ENCODE results near the gene FLRT1.
A peak's percentile ranks its signal among the peaks of the same experiment; 100 is the strongest.

Gene FLRT1, protein sequence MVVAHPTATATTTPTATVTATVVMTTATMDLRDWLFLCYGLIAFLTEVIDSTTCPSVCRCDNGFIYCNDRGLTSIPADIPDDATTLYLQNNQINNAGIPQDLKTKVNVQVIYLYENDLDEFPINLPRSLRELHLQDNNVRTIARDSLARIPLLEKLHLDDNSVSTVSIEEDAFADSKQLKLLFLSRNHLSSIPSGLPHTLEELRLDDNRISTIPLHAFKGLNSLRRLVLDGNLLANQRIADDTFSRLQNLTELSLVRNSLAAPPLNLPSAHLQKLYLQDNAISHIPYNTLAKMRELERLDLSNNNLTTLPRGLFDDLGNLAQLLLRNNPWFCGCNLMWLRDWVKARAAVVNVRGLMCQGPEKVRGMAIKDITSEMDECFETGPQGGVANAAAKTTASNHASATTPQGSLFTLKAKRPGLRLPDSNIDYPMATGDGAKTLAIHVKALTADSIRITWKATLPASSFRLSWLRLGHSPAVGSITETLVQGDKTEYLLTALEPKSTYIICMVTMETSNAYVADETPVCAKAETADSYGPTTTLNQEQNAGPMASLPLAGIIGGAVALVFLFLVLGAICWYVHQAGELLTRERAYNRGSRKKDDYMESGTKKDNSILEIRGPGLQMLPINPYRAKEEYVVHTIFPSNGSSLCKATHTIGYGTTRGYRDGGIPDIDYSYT

DNA sequence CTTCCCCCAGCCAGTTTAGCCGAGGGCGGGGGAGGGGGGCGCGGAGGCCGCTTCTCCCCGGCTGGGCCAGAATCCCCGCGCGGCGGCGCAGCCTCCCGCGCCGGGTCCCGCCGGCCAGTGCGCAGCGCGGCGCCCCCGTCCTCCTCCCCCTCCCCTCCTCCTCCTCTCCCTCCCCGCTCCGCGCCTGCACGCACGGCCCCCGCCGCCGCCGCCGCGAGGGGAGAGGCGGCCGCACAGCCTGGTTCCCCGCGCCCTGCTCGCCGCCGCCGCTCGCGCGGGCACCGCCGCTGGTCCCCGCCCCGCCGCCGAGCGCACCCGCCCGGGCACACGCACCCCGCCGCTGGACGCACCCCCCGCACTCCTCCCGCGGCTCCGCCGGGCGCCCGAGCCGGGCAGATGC lies at the start of gene FLRT1:
TSS of gene FLRT1 (plus strand) at position 356 of the 400 bp plus-strand sequence. CDS start 80,337 bp downstream, outside the sequence.
- DNase-seq (ENCODE audit: low spot score): no peak

DNA sequence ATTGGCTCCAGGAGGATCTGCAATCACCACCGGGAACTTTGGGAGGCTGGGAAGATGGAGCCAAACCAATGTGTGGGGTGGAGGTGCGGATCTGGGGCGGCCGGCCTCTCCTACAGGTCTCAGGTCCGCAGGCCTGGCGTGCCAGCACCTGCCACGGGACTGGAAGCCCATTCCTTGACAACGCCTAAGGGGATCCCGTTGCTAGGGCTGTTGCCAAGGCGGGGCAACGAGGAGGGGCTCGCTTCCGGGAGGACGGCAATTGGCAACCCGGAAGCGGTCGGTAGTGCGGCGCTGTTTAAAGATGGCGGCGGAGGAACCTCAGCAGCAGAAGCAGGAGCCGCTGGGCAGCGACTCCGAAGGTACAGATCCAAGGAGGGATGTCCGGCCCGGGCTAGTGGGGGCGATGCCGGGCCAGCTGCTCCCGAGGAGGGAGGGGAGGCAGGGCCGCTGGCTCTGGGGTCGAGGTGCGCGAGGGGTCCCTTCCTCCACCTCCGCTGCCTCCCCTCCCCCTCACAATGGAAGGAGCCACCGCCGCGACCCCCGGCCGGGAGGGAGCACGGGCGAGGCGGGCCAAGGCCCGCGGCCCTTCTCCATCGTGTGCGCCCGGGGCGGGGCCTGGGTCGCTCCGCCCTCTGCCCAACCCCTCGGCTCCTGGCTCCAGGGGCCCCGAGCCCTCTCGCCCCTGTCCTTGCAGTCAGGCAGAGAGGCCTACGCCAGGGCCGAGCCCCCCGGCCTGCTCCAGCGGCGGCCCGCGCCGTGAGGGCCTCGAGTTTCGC lies 49.4 kb upstream of the FLRT1 start, which contains the start of gene OTUB1:
TSS of gene OTUB1 (plus strand) at position 283 of the 776 bp plus-strand sequence. CDS start at position 302, 19 bp downstream.
- peak; percentile 90 for DNase-seq (ENCODE audit: low spot score)

DNA sequence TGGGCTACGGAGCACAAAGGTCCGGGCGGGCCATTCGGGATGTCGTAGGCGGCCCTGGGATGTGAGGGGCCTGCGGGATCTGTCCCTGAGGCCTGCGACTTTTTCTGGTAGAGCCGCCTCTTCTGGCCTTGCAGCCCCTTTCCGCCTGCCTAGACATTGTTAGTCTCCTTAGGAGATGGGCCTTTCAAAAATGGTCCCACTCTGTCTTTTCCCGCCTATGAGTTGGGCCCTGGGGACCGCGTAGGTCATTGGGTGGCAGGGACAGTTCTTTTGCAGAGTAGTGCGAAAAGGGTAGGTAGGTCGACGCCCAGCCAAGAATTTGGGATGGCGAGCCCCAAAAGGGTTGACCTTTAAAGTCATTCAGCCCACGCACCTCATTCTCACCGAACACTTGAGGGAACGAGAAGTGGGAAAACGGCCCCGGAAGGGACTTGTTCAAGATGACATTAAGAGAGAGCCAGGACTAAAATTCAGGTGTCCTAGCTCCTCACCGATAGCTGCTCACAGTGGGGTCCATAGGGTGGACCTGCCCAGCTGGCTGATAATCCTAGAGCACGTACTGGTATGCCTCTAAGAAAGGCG lies 48.7 kb upstream of the FLRT1 start:
- DNase-seq (ENCODE audit: low spot score): no peak

DNA sequence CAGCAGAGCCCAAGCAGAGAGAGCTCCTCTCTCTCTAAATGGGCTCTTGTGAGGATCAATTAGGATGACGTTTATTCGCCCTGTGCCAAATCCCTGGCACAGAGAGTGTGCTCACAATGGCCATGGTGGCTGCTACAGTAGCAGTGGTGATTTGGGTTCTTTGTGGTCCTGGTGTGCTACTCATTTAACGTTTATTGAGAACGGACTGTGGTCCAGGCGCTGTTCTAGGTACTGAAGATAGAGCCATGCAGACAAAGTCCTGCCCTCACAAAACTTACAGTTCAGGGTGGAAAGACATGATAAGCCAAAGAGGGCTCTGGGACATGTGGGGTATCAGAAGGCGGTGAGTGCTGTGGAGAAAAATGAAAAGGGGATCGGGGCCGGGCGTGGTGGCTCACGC lies 44.2 kb upstream of the FLRT1 start:
- no peak for DNase-seq (ENCODE audit: low spot score)

DNA sequence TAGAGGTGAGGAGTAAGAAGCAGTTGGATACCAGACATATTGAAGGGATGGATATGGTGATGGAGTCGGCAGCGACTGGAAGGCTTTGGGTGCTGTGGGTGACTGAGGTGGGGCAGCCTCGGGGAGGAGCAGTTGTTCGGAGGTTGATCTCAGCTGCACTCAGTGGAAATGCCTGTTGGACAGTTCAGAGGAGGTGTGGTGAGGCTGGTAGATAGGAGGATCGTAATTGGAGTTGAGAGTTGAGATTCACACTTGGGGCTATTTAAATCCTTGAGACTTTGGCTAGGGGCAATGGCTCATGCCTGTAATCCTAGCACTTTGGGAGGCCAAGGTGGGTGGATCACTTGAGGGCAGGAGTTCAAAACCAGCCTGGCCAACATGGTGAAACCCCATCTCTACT lies 42.6 kb upstream of the FLRT1 start:
- DNase-seq (ENCODE audit: low spot score): no peak

DNA sequence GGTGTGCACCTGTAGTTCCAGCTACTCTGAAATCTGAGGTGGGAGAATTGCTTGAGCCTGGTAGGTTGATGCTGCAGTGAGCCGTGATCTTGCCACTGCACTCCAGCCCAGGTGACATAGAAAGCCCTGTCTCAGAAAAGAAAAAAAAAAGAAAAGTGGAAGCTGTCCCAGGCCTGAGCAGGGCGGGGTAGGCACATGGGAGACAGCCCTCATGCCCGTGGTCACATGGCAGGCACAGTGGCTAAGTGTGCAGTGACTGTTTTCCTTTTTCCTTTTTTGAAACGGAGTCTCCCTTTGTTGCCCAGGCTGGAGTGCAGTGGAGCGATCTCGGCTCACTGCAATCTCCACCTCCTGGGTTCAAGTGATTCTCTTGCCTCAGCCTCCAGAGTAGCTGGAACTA lies 41.7 kb upstream of the FLRT1 start:
- DNase-seq (ENCODE audit: low spot score): no peak

DNA sequence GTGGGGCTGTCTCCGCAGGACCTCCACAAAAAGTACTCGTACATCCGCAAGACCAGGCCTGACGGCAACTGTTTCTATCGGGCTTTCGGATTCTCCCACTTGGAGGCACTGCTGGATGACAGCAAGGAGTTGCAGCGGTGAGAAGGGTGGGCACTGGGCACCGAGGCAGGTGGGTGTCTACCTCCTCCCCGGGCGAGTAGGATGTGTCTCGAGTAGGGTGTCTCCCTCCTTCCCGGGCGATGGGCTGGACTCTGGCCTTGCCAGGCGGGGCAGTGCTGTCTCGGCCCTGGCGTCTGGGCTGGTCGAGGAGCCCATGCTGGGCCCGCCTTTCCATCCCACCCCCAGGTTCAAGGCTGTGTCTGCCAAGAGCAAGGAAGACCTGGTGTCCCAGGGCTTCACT lies 39.2 kb upstream of the FLRT1 start:
- no peak for DNase-seq (ENCODE audit: low spot score)

DNA sequence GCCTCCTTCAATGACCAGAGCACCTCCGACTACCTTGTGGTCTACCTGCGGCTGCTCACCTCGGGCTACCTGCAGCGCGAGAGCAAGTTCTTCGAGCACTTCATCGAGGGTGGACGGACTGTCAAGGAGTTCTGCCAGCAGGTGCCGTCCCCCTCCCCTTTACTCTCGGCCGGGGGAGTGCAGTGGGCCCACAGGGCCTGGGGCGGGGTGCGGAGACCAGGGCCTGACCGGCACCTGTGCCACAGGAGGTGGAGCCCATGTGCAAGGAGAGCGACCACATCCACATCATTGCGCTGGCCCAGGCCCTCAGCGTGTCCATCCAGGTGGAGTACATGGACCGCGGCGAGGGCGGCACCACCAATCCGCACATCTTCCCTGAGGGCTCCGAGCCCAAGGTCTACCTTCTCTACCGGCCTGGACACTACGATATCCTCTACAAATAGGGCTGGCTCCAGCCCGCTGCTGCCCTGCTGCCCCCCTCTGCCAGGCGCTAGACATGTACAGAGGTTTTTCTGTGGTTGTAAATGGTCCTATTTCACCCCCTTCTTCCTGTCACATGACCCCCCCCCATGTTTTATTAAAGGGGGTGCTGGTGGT lies 38.5 kb upstream of the FLRT1 start:
- no peak for DNase-seq (ENCODE audit: low spot score)

DNA sequence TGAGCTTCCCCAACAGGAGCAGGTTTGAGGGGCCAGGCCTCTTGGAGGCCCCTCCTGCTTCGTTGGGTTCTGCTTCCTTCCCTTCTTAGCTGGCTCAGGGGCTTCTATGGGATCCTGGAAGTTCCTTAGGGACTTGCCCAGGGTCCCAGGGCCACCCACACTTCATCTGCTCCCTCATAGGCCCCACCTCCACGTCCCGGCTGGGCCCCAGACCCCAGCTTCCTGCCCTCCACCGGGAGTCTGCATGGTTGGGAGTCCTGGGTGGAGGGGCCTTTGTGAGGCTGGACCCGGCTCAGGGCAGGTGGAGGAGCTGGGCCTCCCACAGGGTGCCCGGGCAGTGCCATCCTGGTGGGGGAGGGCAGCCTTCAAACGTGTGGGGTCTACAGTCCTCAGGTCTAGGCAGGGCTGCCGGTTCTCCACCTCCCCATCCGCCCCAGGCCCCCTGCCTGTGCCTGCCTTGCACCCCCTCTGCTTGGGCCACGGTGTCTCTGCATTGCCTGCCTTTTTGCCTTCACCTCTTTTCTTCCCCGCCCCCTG lies 37.9 kb upstream of the FLRT1 start:
- DNase-seq (ENCODE audit: low spot score): no peak

DNA sequence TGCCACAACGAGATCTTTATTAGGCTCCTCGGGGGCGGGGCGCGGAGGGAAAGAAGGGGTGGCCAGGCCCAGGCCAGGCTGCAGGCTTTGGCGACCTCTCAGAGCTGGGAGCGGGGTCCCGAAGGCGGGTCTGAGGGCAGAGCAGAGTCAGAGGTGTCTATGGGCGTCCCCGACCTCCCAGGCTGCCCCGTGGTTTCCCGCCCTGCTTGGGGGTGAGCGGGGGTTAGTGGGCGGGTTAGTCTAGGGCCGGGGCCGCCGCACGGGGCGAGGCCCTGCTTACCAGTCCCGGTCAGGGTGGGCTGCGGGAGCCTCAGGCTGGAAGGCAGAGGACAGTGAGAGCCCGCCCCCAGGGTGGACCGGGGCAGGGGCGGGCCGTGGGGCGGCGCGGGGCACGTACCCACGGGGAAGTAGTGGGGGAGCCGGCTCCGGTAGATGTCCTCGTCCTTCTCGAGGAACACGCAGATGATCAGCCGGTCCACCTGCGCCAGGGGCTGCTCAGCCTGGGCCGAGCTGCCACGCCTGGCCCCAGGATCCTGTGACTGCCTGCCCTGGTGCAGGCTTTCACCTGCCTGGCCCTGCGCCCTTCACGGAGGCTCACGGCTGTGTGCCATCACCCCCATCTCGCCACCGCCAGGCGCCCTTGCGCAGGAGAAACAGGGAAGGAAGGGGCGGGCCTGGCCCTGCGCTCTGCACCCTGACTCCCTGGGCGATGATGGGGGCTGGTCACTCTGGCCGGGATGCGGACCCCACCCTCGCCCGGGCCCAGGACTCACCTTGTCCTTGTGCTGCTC lies 37.0 kb upstream of the FLRT1 start:
- no peak for DNase-seq (ENCODE audit: low spot score)

DNA sequence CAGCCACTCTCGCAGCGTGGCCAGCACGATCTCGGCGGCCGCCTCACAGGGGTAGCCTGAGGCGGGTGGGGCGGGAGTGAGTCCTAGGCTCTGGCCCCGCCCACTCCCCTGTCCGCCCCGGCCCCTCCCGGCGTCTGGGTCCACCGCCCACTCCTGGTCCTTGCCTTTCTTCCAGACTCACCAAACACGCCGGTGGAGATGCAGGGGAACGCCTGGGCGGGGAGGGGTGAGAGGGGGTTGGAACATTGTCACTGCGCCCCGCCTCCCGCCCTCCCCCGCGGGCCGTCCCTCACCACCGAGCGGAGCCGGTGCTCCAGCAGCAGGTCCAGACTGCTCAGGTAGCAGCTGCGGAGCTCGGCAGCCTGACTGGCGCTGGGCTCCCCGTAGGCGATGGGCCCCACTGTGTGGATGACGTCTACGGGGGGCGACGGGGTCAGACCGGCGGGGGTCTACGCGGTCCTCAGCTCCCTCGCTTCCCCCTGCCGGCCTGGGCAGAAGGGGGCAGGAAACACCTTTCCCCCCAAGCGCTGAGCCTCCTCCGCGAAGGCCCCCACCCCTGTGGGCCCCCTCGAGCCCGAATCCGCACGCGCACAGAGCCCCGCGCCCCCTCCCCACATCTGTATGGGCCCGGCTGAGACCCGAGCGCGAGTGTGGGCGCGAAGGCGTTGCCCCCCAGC lies 36.2 kb upstream of the FLRT1 start:
- peak; percentile 62 for DNase-seq (ENCODE audit: low spot score)

DNA sequence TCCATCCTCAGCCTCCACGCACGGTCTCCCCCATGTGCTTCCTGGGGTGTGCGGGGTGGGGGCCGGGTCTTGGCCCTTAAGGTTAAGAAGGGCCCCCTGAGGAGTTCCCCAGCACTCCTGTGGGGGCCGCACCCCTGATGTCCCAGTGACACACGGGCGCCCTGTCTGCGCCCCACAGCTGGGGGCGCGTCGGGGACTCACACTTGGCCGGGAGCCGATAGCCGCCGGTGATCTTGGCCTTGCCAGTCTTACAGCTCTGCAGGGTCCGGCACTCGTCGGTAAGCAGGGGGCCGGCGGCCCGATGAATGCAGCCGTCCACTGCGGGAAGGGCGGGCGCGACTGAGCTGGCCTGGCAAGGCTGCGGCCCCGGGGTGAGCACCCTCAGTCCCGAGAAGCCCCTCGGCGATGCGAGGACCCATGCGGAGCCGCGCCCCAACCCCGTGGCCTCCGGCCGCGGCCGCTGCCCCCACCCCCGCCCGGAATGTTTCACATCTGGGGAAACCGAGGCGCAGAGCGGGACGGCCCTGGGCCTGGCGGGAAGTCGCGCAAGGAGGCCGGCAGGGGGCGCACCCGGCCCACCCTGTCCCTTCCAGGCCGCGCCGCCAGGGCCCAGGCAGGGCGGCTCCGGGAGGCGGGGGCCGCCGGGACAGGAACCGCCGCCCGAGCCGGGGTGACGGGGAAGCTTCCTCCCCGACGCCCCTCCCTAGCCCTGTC lies 35.5 kb upstream of the FLRT1 start:
- peak; percentile 89 for DNase-seq (ENCODE audit: low spot score)

DNA sequence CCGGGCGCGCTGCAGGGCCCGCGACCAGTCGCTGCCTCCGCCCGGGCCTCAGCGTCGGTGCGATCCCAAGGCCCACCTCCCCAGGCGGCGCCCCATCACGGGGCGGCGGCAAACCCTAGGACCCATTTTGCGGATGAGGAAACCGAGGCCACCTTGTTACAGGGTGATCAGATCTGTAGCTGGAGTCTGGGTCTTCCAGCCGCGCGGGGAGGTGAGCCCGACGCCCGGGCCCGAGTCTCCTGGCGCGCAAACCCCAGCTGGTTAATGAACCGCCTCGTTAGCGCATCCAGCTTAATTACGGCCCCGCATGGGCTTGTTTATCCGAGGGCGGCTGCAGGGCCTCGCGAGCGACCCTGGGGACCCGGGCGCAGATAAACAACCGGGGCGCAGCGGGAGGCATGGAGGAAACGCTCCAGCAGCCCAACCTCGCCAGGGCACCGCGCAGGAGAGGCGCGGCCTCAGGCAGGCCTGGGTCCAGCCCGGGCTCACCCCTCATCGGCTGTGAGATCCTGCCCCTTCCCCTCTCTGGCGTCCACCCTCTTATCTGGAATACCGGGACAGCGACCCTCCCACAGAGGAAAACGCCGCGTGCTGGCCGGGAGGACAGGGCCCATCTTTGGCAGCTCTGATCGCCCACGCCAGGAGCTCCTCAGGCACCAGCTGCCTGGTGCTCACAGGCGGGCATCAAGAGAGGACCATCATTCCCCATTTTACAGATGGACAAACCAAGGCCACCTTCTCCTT lies 34.8 kb upstream of the FLRT1 start:
- DNase-seq (ENCODE audit: low spot score): no peak

DNA sequence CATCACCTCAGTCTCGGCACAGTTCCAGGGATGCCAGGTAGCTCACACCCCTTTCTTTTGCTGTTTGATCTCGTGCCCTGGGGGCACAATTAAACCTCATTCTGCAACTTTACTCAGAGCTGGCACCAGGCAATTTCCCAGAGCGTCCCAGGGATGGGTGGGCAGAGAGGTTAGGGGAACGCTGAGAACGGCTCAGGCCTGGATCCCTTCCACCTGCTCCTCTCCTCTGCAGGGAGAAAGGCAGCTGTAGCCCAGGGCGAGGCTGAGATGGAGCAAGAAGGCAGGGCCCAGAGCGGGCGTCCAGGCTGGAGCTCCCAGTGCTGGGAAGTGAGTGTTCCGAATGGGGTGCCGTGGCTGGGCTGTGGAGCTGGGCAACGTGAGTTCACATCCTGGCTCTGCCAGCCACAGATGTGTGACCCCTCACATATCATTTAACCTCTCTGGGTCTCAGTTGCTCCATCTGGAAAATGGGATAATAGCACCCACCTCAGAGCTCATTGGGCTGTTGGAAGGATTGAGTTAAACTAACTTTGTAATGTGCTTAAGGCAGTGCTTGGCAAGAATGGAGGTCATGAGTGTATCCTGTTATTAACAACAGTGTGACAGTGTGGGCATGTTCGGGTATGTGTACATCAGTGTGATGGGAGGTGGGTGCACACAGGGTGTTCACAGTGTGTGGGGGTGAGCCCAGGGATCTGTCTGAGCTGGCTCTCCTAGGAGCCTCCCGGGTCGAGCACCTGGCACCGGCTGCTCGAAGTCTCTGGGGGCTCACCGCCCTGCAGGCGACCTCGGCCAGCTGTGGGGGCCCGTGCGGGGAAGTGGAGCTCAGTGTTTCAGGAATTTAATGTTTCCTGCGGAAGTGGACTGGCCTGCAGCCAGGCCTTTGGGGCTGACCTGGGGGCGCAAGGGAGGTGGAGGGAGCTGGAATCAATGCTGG lies 34.0 kb upstream of the FLRT1 start:
- DNase-seq (ENCODE audit: low spot score): no peak

DNA sequence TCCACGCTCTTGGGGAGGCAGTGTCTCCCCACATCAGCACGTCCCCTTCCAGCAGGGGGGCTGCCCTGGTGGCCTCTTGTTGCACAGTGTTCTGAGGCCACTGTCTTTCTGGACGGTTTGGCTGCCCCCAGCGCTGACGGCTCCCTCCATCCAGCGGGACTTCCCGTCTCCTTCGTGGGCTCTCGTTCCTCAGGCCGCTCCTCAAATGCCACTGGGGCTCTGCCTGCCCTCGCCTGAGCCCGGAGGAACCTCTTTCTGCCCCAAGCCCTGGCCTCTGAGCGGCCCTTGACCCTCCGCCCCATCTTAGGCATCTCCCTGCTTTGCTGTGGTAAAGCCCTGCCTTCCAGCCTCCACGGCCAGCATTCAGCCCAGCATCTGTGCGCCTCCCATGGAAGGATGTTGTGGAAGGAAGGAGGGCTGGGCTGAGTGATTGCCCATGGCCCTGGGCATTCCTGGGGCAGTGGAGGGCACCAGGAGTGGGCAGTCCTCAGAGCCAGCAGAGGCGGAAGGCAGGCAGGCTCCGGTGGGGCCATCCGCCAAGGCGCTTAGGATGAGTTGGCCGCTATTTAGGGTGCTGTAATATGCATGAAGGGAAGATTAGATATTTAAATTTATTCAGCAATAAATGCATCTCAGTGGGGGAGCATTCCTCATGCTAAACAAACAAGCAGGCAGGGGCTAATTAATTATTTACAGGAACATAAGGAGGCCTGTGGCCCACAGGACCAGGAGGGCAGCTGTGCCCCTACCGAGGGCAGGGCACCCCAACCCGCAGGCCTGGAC lies 31.7 kb upstream of the FLRT1 start:
- no peak for DNase-seq (ENCODE audit: low spot score)

DNA sequence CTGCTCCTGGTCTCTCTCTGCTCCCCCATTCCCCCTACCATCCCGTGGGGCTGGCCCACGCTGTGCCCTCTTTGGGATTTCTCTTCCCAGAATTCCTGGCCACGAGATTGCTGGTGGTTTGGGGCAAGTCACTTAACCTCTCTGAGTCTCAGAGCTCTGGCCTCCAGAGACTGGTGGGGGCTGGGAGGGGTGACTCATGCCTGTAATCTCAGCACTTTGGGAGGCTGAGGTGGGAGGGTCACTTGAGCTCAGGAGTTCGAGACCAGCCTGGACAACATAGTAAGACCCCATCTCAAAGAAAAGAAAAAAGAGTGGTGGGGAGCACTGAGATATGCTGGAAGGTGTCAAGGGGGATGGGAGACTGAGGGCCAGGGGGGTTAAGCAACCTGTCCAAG lies 31.1 kb upstream of the FLRT1 start:
- DNase-seq (ENCODE audit: low spot score): no peak

DNA sequence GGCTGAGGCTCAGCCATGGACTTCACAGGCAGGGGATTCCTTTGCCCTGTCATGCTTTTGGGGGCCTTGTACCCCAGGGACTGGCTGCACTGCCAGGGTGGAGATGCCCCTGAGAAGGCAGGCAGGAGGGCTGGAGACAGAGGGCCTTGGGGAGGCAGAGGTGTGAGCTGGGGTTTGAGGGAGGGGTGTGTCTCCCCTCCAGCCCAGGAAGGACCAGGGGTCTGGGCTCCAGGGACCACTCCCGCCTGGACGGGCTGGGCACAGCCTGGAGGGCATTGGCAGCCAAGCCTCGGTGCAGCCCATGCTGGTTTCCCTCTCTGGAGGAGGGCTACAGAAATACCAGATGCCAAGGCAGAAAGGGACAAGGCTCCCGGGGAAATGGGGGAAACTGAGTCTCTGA lies 30.0 kb upstream of the FLRT1 start:
- DNase-seq (ENCODE audit: low spot score): no peak
